ENCODE measurements around the gene PFN3.

DNA sequence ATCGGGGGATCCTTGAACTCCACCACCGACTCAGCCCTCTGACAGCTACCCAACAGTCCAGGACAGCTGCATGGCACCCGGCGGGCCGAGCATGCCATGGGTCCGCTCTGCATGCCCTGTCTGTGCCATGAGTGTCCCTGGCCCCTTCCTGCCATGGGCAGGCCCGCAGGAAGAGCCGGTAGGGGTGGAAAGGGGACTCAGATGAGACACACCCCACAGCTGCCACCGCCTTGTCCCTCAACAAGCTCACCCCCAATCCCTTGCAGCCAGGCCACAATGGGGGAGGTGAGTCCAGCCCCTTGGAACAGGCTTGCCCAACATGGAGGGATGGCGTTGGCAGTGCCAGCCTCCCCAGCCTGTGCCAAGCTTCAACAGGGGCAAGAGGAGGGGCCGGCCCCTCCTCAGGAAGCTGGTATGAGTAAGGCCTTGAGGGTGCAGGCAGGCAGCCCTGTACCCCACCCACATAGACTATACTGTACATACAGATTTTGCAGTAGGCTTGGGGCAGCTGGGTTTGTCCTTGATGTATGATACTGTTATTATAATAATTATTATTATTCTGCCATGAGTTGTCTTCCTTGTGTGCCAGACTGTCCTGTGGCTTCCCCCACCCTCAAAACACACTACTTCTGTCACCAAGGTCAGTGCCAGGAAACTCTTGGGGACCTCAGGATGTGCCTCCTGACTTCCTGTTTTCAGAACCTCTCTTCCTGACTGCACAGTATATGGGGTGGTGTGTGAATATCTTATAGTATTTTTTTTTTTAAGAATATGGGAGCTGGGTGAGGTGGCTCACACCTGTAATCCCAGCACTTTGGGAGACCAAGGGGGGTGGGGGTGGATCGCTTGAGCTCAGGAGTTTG, 28.2 kb downstream of the PFN3 start:
- TF ChIP-seq, protein P1, sequence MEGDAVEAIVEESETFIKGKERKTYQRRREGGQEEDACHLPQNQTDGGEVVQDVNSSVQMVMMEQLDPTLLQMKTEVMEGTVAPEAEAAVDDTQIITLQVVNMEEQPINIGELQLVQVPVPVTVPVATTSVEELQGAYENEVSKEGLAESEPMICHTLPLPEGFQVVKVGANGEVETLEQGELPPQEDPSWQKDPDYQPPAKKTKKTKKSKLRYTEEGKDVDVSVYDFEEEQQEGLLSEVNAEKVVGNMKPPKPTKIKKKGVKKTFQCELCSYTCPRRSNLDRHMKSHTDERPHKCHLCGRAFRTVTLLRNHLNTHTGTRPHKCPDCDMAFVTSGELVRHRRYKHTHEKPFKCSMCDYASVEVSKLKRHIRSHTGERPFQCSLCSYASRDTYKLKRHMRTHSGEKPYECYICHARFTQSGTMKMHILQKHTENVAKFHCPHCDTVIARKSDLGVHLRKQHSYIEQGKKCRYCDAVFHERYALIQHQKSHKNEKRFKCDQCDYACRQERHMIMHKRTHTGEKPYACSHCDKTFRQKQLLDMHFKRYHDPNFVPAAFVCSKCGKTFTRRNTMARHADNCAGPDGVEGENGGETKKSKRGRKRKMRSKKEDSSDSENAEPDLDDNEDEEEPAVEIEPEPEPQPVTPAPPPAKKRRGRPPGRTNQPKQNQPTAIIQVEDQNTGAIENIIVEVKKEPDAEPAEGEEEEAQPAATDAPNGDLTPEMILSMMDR (IDR thresholded peaks at IDR 0.05), result no peak
- peak in 1 of 4 donors; percentile 8 for TF ChIP-seq POLR2A (IDR thresholded peaks at IDR 0.05)
